ENCODE measurements around the gene CD53. TPM values are rescaled to one million over a fixed set of nuclear protein-coding genes. Genes with fewer than 3 reads are reported as not detected.

CD53 gene
- total and polyA plus RNA-seq, 9 of the 15 experiments (the other 6 are each of a cell fraction or from before 2014, with no cell fraction given), result 63.5 to 220 (median 131) TPM

DNA sequence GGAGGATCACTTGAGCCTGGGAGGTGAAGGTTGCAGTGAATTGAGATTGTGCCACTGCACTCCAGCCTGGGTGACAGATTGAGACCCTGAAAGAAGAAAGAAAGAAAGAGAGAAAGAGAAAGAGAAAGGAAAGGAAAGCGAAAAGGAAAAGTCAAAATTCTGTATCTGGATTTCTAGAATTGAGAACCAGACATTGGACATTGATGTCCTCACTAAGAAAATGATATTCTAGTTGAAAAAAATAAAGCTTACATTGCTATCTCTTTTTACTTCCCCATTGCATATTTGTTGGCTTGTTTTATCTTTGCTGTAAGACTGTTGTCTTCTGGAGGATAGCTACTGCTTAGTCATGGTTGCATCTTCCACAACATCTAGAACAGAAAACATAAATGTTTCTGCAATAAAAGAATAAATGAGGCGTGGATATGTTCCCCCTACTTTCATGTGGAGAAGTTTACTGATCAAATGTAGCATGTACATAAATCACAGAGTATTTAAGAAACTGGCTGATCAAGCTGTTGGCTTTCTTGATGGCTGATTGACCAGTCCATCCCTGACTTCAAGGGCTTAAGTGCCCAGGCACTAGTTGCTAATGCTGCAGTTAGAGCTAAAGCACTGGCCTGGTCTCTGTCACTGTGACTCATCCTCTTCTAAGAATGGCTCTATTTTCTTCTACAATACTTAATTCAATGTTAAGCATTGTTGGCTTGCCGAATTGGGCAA, 17.7 kb downstream of the CD53 start (continued):
- no peak for TF ChIP-seq ZBTB43 (CRISPR knock-in tag; IDR thresholded peaks at IDR 0.05)
- TF ChIP-seq HOXB6 (CRISPR knock-in tag; IDR thresholded peaks at IDR 0.05; ENCODE audit: borderline replicate concordance), result no peak
- TF ChIP-seq MED1 (CRISPR knock-in tag; IDR thresholded peaks at IDR 0.05; ENCODE audit: borderline replicate concordance), result no peak
- TF ChIP-seq POLR3A (IDR thresholded peaks at IDR 0.05; ENCODE audit: borderline replicate concordance, extremely low read depth, insufficient read depth, insufficient read length), result no peak
- TF ChIP-seq C11orf30 (IDR thresholded peaks at IDR 0.05; ENCODE audit: low read depth), result peak; percentile 95
- TF ChIP-seq KAT8 (IDR thresholded peaks at IDR 0.05; ENCODE audit: low read depth), result no peak
- TF ChIP-seq CTCF (IDR thresholded peaks at IDR 0.05 in 2 of 3, conservative IDR thresholded peaks at IDR 0.05 in 1 of 3; ENCODE audit: insufficient read depth in 2 of 3, low read depth in 1 of 3, low read length in 3 of 3), result no peak
- TF ChIP-seq NFIC (IDR thresholded peaks at IDR 0.05), result 0 out of 2 replicates have a peak, but pooled peaks have one; percentile 22
- TF ChIP-seq HNRNPH1 (optimal IDR thresholded peaks at IDR 0.05; ENCODE audit: low read depth, low read length), result no peak
- TF ChIP-seq ILF3 (IDR thresholded peaks at IDR 0.05; ENCODE audit: borderline replicate concordance), result no peak
- TF ChIP-seq, protein P1, sequence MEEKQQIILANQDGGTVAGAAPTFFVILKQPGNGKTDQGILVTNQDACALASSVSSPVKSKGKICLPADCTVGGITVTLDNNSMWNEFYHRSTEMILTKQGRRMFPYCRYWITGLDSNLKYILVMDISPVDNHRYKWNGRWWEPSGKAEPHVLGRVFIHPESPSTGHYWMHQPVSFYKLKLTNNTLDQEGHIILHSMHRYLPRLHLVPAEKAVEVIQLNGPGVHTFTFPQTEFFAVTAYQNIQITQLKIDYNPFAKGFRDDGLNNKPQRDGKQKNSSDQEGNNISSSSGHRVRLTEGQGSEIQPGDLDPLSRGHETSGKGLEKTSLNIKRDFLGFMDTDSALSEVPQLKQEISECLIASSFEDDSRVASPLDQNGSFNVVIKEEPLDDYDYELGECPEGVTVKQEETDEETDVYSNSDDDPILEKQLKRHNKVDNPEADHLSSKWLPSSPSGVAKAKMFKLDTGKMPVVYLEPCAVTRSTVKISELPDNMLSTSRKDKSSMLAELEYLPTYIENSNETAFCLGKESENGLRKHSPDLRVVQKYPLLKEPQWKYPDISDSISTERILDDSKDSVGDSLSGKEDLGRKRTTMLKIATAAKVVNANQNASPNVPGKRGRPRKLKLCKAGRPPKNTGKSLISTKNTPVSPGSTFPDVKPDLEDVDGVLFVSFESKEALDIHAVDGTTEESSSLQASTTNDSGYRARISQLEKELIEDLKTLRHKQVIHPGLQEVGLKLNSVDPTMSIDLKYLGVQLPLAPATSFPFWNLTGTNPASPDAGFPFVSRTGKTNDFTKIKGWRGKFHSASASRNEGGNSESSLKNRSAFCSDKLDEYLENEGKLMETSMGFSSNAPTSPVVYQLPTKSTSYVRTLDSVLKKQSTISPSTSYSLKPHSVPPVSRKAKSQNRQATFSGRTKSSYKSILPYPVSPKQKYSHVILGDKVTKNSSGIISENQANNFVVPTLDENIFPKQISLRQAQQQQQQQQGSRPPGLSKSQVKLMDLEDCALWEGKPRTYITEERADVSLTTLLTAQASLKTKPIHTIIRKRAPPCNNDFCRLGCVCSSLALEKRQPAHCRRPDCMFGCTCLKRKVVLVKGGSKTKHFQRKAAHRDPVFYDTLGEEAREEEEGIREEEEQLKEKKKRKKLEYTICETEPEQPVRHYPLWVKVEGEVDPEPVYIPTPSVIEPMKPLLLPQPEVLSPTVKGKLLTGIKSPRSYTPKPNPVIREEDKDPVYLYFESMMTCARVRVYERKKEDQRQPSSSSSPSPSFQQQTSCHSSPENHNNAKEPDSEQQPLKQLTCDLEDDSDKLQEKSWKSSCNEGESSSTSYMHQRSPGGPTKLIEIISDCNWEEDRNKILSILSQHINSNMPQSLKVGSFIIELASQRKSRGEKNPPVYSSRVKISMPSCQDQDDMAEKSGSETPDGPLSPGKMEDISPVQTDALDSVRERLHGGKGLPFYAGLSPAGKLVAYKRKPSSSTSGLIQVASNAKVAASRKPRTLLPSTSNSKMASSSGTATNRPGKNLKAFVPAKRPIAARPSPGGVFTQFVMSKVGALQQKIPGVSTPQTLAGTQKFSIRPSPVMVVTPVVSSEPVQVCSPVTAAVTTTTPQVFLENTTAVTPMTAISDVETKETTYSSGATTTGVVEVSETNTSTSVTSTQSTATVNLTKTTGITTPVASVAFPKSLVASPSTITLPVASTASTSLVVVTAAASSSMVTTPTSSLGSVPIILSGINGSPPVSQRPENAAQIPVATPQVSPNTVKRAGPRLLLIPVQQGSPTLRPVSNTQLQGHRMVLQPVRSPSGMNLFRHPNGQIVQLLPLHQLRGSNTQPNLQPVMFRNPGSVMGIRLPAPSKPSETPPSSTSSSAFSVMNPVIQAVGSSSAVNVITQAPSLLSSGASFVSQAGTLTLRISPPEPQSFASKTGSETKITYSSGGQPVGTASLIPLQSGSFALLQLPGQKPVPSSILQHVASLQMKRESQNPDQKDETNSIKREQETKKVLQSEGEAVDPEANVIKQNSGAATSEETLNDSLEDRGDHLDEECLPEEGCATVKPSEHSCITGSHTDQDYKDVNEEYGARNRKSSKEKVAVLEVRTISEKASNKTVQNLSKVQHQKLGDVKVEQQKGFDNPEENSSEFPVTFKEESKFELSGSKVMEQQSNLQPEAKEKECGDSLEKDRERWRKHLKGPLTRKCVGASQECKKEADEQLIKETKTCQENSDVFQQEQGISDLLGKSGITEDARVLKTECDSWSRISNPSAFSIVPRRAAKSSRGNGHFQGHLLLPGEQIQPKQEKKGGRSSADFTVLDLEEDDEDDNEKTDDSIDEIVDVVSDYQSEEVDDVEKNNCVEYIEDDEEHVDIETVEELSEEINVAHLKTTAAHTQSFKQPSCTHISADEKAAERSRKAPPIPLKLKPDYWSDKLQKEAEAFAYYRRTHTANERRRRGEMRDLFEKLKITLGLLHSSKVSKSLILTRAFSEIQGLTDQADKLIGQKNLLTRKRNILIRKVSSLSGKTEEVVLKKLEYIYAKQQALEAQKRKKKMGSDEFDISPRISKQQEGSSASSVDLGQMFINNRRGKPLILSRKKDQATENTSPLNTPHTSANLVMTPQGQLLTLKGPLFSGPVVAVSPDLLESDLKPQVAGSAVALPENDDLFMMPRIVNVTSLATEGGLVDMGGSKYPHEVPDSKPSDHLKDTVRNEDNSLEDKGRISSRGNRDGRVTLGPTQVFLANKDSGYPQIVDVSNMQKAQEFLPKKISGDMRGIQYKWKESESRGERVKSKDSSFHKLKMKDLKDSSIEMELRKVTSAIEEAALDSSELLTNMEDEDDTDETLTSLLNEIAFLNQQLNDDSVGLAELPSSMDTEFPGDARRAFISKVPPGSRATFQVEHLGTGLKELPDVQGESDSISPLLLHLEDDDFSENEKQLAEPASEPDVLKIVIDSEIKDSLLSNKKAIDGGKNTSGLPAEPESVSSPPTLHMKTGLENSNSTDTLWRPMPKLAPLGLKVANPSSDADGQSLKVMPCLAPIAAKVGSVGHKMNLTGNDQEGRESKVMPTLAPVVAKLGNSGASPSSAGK (IDR thresholded peaks at IDR 0.05), result no peak
- no peak; the same call in 1 of the 2 replicates for TF ChIP-seq THRAP3 (IDR thresholded peaks at IDR 0.05; ENCODE audit: borderline replicate concordance)

Measured in K562 (cell line).